KMS-11 (cell line): Measurements from ENCODE around the gene CLTC.

Source experiments
- H2AFZ ChIP-seq: fragments of 200-600 bp; sonication (generic); 2 replicates; pipeline ENCODE4 v1.6.1; 2016; ENCODE audit warnings: antibody characterized with exemption, mixed run types, low read depth
- H3K27ac ChIP-seq: fragments of 200-600 bp; sonication (generic); 2 replicates; pipeline ENCODE4 v1.6.1; 2016; ENCODE audit warnings: mild to moderate bottlenecking, mixed run types
- H3K27me3 ChIP-seq: fragments of 200-600 bp; sonication (generic); 2 replicates; pipeline ENCODE4 v1.6.1; 2017; ENCODE audit warnings: mild to moderate bottlenecking, low read depth, mixed run types, moderate library complexity; ENCODE audit not compliant: insufficient read depth
- H3K36me3 ChIP-seq: fragments of 200-600 bp; sonication (generic); 2 replicates; pipeline ENCODE4 v1.6.1; 2017; ENCODE audit warnings: mild to moderate bottlenecking, mixed run types; ENCODE audit not compliant: insufficient read depth
- H3K4me1 ChIP-seq: fragments of 200-600 bp; sonication (generic); 2 replicates; pipeline ENCODE4 v1.6.1; 2016; ENCODE audit warnings: mild to moderate bottlenecking, low read depth, mixed run types; ENCODE audit not compliant: poor library complexity, severe bottlenecking
- H3K4me2 ChIP-seq: fragments of 200-600 bp; sonication (generic); 2 replicates; pipeline ENCODE4 v1.7.0; 2016; ENCODE audit warnings: mild to moderate bottlenecking, mixed run types
- H3K4me3 ChIP-seq: fragments of 200-600 bp; sonication (generic); IDR thresholded peaks from 2 replicates; pipeline ENCODE4 v1.6.1; 2017; ENCODE audit warnings: low read depth, low read length, mixed read lengths; ENCODE audit not compliant: insufficient read depth
- H3K79me2 ChIP-seq: fragments of 200-600 bp; sonication (generic); 2 replicates; pipeline ENCODE4 v1.6.1; 2016; ENCODE audit warnings: low read depth, mixed run types; ENCODE audit not compliant: insufficient read depth
- H3K9ac ChIP-seq: fragments of 200-600 bp; sonication (generic); 2 replicates; pipeline ENCODE4 v1.6.1; 2016; ENCODE audit warnings: mild to moderate bottlenecking, mixed run types
- H4K20me1 ChIP-seq: fragments of 200-600 bp; sonication (generic); 2 replicates; pipeline ENCODE4 v1.6.1; 2016; ENCODE audit warnings: mild to moderate bottlenecking, mixed run types; ENCODE audit not compliant: insufficient read depth
- CTCF ChIP-seq: fragments of 200-600 bp; sonication (generic); conservative IDR thresholded peaks from 2 replicates; pipeline ENCODE4 v1.6.1; 2017; ENCODE audit warnings: low read depth, mild to moderate bottlenecking, antibody characterized with exemption, low read length, moderate library complexity, mixed read lengths

CLTC gene

GRCh38 chr17:59688496-59688895 is 68.8 kb downstream of the CLTC start:
- H2AFZ ChIP-seq, result no peak overlapping the region
- H3K4me3 ChIP-seq, result no peak overlapping the region
- peaks cover 17% of the 10 kb centered on the region; the same call in 1 of the 2 replicates for H3K79me2 ChIP-seq
- H3K4me1 ChIP-seq, result peaks cover 31% of the 10 kb centered on the region
- H3K4me2 ChIP-seq, result no peak overlapping the region
- no peaks in the 10 kb centered on the region for H3K27me3 ChIP-seq
- no peak overlapping the region for H3K9ac ChIP-seq
- TF ChIP-seq CTCF, result no peak
- H4K20me1 ChIP-seq, result no peaks in the 10 kb centered on the region
- peaks cover 22% of the 10 kb centered on the region; the same call in 1 of the 2 replicates for H3K36me3 ChIP-seq
- no peak overlapping the region for H3K27ac ChIP-seq

- Histone ChIP-seq H3K9ac (no peak overlapping the region), H3K36me3 (peaks cover 15% of the 10 kb centered on the region; the same call in 1 of the 2 replicates), H2AFZ (no peak overlapping the region), H3K27ac (no peak overlapping the region), H3K4me1 (peaks cover 44% of the 10 kb centered on the region), H3K79me2 (peaks cover 52% of the 10 kb centered on the region), H3K27me3 (no peaks in the 10 kb centered on the region), H3K4me2 (no peak overlapping the region), H4K20me1 (peaks cover 10% of the 10 kb centered on the region; the same call in 1 of the 2 replicates), H3K4me3 (no peak overlapping the region)
- TF ChIP-seq CTCF, result no peak
Measured at GRCh38 chr17:59693582-59693981, 73.9 kb downstream of the CLTC start.

- Histone ChIP-seq H2AFZ (no peak overlapping the region), H3K27ac (no peak overlapping the region), H3K79me2 (peaks cover 52% of the 10 kb centered on the region), H3K36me3 (peaks cover 20% of the 10 kb centered on the region; the same call in 1 of the 2 replicates), H3K27me3 (no peaks in the 10 kb centered on the region), H3K4me3 (no peak overlapping the region), H4K20me1 (peaks cover 13% of the 10 kb centered on the region; the same call in 1 of the 2 replicates), H3K9ac (no peak overlapping the region), H3K4me1 (peaks cover 49% of the 10 kb centered on the region), H3K4me2 (no peak overlapping the region)
- no peak for TF ChIP-seq CTCF
Measured at GRCh38 chr17:59694344-59694743, 74.6 kb downstream of the CLTC start.

- Histone ChIP-seq H3K9ac (no peak overlapping the region), H2AFZ (no peak overlapping the region), H4K20me1 (peaks cover 17% of the 10 kb centered on the region; the same call in 1 of the 2 replicates), H3K27ac (no peak overlapping the region), H3K36me3 (peaks cover 16% of the 10 kb centered on the region; the same call in 1 of the 2 replicates), H3K79me2 (peaks cover 70% of the 10 kb centered on the region), H3K4me1 (peaks cover 49% of the 10 kb centered on the region), H3K27me3 (no peaks in the 10 kb centered on the region), H3K4me2 (0 out of 2 replicates have a peak overlapping the region, but pooled peaks have one; percentile 14), H3K4me3 (no peak overlapping the region)
- no peak for TF ChIP-seq CTCF
Measured at GRCh38 chr17:59695945-59696681, 76.4 kb downstream of the CLTC start.
